CMK (cell line): ENCODE results near the gene MMS19.

ENCODE experiments used
- DNase-seq: peaks from one replicate; pipeline ENCODE4 v3.0.0-alpha.2; 2010; ENCODE audit warnings: low read depth

Gene MMS19

GRCh38 chr10:97462309-97462708 lies 35.9 kb downstream of the MMS19 start:
- no peak for DNase-seq

DNA sequence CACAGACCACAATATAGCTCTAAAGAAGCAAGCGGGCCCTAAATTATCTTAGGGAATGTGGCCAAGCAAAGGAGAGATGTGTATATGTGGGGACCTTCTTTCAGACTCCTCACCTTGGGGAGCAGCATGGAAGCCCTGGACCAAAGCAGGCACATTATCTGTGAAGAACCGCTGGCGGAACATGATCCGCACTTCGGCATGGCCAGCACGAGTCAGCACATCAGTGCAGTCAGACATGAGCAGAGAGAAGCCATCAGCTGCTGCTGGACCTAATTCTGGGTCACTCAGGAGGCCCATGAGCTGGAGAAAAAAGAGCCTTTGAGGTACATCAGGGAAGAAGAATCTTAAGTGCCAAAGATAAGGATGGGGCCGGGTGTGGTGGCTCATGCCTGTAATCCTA lies 38.3 kb downstream of the MMS19 start:
- no peak for DNase-seq

GRCh38 chr10:97459111-97459510 lies 39.1 kb downstream of the MMS19 start:
- no peak for DNase-seq

- no peak for DNase-seq
These were observed 41.5 kb downstream of the MMS19 start for GRCh38 chr10:97456686-97457065.

GRCh38 chr10:97456034-97456685 lies 42.1 kb downstream of the MMS19 start:
- no peak for DNase-seq

- no peak for DNase-seq
These were observed 43.7 kb downstream of the MMS19 start for GRCh38 chr10:97454330-97455036.

DNA sequence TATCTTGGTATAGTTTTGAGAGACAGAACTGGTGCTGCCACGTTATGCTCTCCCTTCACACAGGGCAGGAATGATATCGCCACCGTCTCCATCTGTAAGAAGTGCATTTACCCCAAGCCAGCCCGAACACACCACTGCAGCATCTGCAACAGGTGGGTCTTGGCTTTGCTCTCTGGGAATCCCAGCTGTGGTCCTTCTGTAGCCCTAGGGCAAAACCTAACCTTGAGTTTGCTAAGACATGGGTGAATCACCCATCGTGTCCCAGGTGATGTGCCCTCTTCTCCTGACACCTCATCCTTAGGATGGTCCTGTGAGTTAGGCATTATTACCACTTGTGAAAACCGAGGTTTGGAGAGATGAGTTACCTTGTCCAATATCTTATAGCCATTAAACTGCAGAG lies 45.9 kb downstream of the MMS19 start:
- no peak for DNase-seq

DNA sequence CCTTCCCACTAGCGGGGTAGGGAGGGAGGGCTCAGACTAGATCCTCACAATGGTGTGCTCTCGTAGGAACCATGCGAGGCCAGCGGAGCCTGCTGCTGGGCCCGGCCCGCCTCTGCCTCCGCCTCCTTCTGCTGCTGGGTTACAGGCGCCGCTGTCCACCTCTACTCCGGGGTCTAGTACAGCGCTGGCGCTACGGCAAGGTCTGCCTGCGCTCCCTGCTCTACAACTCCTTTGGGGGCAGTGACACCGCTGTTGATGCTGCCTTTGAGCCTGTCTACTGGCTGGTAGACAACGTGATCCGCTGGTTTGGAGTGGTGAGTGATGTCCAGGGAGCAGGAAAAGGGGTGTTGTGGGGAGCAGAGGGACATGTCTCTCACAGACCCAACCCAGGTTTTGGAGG lies 46.6 kb downstream of the MMS19 start:
- DNase-seq, result no peak

- no peak for DNase-seq
These were observed 47.4 kb downstream of the MMS19 start for GRCh38 chr10:97450828-97451227.

DNA sequence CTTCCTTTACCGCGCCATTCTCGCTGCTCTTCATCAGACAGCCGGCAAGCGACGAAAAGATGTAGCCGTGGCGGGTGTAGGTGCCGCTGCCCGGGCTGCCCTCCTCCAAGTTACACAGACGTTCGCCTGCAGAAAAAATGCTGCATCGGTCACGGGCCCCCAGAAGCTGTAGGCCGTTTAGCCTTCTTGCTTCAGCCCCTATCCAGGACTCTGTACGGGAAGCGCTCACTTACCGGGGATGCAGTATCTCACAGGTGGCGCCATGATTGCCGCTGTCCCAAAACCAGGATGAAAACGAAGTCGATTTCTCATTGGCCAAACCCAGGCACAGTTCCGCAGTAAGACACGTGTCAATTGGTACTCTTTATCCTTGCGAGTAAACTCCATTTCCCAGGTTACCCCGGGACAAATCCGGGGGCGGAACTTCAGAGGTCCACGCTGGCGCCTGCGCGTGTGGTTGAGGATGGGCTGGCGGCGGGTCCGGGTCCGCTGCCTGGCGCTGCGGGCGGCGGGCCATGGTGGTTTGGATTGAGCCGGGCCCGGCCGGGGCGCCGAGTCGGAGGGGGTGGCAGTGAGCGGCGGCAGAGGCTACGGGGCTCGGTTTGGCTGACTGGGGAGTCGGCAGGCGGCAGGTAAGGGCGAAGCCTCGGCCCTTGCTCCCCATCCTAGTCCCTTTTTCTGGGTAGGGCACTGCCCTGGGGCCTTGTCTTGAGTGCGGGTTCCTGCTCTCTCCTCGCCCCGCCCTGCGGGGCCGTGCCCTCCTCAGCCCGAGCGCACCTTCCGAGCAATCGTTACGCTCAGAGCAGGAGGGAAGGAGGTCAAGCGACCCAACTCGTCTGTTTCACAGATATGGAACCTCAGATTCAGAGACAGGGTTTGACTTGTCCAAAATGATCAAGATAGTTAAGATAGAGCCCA lies 52.2 kb downstream of the MMS19 start, which contains the start of the genes EXOSC1 and ZDHHC16:
Gene EXOSC1 (minus strand): TSS at position 285 of the 918 bp plus-strand sequence. CDS start 21 bp downstream, at position 264.
Gene ZDHHC16 (plus strand): TSS at position 454 of the 918 bp plus-strand sequence. CDS start 5,501 bp downstream, outside the sequence.
- DNase-seq, result peak; percentile 88

DNA sequence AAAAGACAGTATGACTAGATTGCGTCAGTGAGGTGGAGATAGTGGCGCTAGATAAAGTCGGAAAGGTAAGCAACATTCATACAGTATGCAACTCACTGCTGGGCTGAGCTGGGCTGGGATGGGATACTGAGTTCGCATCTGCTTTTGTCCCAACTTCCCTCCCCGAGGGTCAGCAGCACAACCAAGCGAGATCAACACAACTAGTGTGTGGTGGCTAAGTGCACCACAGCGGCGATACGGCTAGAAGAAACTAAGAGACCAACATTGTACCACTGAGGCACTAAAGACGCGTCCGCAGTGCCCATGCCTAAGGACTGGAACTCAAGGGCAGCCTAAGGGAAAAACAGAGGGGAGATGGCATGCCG lies 52.9 kb downstream of the MMS19 start:
- no peak for DNase-seq

DNA sequence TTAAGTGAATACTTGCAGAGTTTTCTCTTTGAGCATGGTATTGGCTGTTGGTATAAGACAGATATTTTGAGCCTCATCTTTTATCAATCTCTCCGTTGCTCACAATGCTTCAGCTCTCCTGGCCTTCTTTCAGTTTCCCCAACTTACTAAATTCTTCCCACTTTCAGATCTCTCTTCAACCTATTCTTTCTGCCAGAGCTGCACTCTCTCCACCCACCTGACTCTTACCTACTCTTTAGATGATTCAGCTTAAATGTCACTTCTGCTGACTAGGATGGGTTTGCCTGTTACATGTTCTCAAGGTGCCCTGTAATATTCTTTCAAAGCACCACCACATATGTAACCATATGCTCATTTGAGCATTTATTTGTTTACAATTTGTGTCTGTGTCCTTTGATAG lies 54.0 kb downstream of the MMS19 start:
- DNase-seq, result no peak

DNA sequence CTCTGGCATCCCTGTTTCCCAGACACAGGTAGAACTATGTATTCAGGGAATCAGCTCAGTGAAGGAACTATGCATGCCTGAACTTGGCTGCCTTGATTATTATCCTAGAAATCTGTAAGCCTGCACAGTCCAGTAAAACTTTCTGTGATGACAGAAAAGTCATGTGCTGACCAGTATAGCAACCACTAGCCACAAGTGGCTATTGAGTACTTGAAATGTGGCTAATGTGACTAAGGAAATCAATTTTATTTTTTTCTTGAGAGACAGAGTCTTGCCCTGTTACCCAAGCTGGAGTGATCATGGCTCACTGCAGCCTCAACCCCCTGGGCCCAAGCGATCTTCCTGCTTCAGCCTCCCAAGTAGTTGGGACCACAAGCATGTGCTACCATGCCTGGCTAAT lies 55.9 kb downstream of the MMS19 start:
- no peak for DNase-seq

DNA sequence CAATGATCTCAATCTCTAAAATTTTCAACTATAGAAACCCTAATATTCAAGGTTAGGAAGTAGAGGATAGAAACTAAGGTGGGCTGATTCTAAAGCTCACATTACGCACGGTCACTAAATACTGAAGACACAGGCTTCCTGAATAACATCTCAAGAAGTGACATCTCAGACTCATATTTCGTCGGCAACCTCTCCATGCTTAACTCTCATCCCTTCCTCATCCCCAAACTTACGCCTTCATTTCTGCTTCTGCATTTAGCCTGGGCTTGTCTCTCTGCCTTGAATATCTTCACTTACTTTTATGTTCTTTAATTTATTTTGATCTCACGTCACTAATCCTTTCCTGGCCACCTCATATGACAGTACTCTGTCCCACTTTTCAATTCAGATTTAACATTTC lies 63.0 kb downstream of the MMS19 start:
- DNase-seq, result no peak

GRCh38 chr10:97434557-97434956 lies 63.7 kb downstream of the MMS19 start:
- DNase-seq, result no peak

DNA sequence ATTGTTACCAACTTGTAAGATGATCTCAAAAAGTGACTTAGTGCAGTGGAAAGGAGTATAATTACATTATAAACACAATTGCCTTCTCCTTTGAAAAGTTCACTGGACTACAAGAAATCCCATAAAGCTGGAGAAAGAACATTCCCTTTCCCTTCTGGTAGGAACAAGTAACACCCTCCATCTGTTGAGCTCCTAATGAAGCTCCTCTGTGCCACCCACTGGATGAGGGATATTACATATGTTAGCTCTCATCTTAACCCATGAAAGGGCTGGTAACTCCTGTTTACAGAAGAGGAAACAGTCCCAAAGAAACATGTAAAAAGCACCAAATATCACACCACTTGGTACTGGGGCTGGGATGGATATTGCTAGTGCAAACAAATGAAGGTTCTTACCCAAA lies 64.2 kb downstream of the MMS19 start:
- no peak for DNase-seq

- DNase-seq, result no peak
These were observed 69.6 kb downstream of the MMS19 start for GRCh38 chr10:97428572-97428981.

GRCh38 chr10:97427571-97428179 lies 70.5 kb downstream of the MMS19 start:
- no peak for DNase-seq

DNA sequence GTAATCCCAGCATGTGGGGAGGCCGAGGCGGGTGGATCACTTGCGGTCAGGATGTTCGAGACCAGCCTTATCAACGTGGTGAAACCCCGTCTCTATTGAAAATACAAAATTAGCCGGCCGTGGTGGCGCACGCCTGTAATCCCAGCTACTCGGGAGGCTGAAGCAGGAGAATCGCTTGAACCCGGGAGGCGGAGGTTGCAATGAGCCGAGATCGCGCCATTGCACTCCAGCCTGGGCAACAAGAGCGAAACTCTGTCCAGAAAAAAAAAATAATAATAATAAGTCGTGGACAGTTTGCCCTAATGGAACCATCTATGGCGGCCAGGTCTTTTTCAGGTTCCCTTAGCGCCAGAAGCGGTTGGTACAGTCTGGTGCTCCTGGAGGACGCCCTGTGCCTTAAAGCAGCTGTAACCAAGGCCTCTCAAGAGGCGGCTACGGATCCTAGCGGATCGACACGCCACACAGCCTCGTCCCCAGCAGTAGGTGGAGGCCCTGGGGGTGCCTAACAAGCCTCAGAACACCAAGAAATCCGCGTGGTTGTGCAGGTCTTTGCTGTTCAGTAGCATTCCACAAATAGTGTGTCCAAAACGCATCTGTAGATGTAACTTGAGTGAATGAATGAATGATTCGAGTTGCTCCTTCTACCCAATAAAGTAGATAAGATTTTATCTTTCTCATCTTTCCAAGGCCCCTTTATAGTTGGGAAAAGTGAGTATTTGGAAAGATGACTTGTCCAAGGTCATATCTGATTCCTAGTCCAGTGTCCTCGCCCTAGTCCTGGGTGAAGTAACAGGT lies 71.2 kb downstream of the MMS19 start:
- DNase-seq, result no peak

DNA sequence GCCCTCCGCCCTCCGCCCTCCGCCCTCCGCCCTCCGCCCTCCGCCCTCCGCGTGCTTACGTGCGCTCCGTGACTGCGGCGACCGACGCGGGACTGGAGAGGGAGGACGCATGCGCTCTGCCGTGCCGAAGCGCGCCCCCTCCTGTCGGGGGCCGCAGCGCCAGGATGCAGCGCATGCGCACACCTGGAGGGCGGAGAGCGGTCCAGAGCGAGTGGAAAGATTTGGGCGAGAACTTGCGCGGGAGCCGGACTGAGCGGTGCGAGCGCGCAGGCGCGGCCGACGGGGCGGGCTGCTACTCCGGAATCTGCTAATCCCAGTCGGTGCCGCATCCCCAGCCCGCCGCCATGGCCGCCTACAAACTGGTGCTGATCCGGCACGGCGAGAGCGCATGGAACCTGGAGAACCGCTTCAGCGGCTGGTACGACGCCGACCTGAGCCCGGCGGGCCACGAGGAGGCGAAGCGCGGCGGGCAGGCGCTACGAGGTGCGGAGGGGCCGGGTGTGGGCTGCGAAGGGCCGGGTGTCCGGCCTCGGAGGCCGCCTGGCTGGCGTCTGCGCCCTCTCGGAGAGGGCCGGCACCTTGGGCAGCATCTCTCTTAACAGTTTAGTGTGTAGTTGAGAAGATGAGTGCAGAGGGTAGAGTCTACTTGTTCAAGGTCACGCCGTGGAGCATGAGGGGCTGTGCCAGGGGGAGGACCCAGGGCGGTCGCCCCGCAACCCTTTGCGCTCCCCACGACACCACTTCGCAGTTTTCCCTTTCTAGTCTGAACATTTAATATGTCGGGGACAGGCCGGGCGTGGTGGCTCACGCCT lies 72.1 kb downstream of the MMS19 start, which contains the start of gene PGAM1:
Gene PGAM1 (plus strand): TSS at position 228 of the 812 bp plus-strand sequence. CDS start 117 bp downstream, at position 345.
- DNase-seq, result peak; percentile 95
